HG03280 (cell line): Measurements from ENCODE around the gene MAP2K1.
"Not testable (repeated sequence)": the region's sequence is repeated elsewhere in the genome, so short reads cannot be mapped to it uniquely, and the experiment has no call there.

Experiments
- ATAC-seq: cut with Tn5 transposase; IDR thresholded peaks from one replicate; pipeline ENCODE4 v1.9.1; 2021; ENCODE audit warnings: mild to moderate bottlenecking, moderate library complexity; ENCODE audit not compliant: unreplicated experiment

Gene MAP2K1

DNA sequence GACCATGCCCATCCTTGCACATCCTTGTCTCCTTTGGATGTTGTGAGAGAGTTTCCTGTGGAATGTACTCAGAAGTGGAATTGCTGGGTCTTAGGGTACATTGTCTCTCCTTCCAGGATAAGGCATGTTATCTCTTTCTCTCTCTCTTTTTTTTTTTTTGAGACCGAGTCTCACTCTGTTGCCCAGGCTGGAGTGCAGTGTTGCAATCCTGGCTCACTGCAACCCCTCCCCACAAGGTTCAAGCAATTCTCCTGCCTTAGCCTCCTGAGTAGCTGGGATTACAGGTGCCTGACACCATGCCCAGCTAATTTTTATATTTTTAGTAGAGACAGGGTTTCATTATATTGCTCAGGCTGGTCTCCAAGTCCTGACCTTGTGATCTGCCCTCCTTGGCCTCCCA lies 6.3 kb downstream of the MAP2K1 start:
- ATAC-seq: not testable (repeated sequence)

- no peak for ATAC-seq
Measured at GRCh38 chr15:66394472-66394871, 7.8 kb downstream of the MAP2K1 start.

DNA sequence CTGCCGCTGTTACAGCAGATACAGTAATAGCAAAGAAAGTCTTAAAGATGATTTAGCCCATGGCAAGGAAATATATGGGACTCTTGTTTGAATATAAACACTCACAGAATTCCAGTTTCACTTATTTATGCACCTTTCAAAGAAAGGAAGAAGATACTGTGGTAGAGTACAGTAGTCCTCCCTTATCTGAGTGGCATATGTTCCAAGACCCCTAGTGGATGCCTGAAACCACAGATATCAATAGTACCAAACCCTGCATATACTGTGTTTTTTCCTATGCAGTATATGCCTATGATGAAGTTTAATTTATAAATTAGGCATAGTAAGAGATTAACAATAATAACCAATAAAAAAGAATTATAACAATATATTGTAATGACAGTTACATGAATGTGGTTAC lies 8.2 kb downstream of the MAP2K1 start:
- no peak for ATAC-seq

DNA sequence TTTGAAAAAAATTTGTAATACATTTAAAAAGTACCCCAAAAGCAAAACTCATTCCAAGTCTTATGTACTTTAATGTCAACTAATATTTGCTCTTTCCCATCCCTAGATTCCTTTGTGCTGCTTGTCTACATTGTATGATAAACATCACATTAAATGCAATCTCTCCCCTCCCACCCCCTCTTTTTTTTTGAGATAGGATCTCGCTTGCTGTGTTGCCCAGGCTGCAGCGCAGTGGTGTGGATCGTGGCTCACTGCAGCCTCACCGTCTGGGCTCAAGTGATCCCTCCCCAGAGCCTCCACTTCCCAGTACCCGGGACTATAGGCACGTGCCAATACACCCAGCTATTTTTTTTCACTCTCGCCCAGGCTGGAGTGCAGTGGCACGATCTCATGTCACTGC lies 12.6 kb downstream of the MAP2K1 start:
- ATAC-seq: no peak

DNA sequence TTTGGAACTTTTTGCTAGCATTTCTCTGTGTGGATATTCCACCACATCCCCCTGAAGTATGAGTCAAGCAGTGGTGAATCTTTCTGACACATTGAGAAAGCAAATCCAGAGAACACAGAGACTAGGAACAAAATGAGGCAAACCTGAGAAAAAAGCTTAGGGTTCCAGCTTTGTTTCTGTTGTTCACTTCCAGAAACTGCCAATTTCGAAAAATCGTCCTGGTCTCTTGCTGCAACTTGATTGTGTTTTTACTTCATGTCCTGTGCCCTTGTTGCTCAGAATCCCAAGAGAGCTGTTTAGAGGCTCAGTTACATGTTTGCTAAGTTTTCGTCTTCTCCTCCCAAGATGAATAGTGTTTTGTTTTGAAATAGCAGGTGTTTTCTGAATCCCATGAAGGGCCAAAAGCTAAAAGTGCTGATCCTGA lies 13.7 kb downstream of the MAP2K1 start:
- no peak for ATAC-seq

DNA sequence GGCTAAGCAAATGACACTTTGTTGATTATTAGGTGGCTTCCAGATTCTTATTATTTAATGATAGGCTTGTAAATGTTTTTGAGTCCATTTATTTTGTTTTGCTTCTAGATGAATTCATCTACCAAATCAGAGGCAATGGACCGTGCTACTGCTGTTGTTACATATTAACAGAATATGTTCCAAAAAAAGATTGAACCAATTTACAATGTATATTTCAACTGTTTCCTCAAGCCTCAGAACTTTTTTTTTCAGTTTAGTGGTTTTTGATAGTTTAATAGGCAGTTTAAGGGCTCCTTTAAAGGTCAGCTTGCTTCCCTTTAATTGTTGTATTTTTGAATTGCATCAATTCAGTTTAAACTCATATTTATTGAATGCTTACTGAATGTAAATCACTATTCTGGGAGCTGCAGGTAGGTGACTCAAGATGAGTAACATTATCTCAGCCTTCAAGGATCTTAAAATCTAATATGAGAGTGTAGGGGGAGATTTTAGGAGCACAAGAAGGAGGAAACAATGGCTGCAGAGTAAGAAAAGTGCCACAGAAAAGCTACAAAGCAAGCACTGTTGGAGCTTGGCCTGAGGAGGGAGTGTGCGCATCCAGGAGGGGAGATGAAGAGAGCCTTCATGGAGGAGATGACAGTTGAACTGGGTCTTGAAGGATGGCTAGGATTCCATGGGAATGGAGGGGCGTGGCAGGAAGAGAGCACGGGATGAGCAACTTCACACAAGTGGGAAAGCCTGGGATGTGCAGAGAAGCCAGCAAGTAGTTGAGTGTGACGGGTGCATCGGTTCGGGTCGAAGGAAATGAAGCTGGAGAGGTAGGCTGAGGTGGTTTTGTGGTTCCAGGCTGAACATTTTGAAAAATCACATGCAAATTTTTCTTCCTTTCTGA lies 14.7 kb downstream of the MAP2K1 start:
- no peak for ATAC-seq

DNA sequence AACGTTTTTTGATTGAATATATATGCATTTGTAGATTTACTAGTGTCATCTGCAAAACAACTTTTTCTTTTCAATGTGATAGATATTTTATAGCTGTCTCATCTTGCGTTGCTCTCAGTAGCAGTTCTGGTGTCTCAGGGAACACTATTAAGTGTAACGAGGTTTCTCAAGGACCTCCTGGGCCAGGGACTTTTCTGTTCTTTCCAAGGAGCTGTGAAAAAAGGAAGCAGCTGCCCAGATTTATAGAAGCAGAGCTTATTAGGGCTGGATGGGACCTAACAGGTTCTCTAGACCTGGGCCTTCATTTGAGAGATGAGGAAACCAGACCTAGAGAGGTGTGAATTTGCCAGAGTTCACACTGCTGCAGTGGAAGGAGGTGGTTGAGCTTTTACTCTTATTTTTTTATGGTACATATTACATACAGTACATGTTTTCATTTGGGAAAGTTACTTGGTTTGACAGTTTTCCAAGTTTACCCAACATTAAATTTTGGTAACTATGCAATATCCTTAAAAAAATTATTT lies 16.1 kb downstream of the MAP2K1 start:
- no peak for ATAC-seq

DNA sequence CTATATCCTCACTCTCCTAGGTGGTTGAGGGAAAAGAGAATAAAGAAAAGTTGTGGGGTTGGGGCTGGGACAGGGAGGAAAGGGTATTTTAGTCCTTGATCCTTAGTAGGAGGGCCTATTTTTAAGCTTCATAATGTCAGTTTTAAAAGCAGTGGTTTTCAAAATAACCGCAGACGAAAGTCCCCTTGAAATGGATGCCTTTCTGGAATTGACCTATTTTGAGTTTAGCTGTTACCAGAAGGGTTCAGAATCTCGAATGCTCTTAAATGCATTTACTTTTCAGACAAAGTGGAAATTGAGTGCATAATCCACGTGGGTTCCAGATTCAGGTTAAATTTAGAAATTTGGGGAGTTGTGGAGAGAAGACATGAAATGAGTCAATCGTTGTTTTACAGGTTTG lies 16.6 kb downstream of the MAP2K1 start:
- ATAC-seq: no peak

DNA sequence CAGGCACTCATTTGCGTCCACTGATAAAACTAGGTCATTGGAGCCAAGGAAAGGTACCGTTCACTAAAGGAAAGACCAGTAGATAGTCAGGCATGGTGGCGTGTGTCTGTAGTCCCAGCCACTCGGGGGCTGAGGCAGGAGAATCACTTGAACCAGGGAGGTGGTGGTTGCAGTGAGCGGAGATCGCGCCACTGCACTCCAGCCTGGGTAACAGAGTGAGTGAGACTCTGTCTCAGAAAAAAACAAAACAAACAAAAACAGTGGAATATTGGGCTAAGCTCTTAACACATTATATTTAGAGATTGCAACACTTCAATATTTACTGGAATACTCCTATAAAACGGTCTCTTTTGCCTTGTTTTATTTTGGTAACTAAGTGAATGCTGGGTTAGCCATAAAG lies 17.4 kb downstream of the MAP2K1 start:
- ATAC-seq: no peak

- no peak for ATAC-seq
Measured at GRCh38 chr15:66404532-66404931, 17.8 kb downstream of the MAP2K1 start.

- no peak for ATAC-seq
Measured at GRCh38 chr15:66405007-66405406, 18.3 kb downstream of the MAP2K1 start.

GRCh38 chr15:66405615-66406014 lies 18.9 kb downstream of the MAP2K1 start:
- ATAC-seq: no peak

- no peak for ATAC-seq
Measured at GRCh38 chr15:66408254-66408653, 21.5 kb downstream of the MAP2K1 start.

GRCh38 chr15:66408675-66409282 lies 22.1 kb downstream of the MAP2K1 start:
- ATAC-seq: no peak

DNA sequence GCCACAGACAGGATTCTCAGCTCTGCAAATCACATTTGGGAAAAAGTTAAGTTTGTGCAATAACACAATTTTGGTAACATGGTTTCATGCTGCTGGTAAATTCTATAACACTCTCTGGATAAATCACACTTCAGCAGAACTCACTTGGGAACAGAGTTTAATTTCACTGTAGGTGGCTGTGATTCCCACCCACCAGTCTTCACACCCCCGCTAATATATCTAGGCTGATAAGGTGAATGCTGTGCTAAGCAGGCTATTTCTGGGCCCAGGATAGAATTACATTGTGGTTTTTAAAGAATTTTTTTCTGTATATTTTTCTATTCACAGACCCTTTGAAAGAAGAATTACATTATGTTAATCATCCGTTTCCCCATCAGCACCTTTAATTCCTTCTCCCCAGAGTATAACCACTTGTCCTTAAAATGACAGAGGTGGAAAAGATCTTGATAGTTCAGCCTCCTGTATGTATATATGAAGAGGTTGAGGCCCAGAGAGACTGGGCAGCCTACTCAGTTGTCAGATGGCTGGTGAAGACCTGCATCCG lies 22.9 kb downstream of the MAP2K1 start:
- no peak for ATAC-seq

DNA sequence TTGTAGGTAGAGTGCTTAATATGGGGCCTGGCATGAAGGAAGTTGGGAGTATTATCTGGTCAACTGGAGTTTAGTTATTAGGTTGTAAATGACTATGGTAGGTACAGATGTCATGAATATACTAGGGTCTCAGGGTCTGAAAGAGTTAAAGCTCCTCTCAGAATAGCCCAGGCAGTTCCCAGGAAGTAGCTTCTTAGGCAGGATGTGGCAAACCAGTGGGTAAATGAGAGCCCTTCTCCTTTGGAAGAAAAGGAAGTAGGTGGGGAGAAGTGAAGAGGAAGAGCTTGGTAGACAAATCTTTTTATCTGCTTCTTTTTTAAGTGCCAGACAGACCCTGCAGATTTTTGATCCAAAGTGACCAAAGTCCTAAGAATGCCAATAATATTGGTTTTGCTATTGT lies 24.5 kb downstream of the MAP2K1 start:
- no peak for ATAC-seq

DNA sequence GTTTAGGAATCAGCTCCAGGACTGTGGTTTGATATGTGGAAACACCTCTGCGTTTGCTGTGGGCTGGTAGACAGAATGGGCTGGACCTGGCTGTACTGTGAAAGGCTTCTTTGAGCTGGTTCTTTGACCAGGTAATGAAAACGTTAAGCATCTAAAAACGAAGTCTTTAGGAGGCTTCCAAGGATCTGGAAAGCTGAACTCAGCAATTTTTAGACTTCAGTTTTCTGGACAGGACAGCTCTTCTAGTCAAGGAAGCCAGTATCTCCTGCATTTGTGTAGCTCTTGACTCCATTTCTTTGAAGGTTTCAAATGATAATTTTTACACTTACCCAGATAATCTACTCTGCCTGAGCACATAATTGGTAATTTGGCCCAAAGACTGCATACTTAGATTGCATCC lies 25.5 kb downstream of the MAP2K1 start:
- ATAC-seq: no peak

GRCh38 chr15:66413579-66413978 lies 26.9 kb downstream of the MAP2K1 start:
- ATAC-seq: no peak

- no peak for ATAC-seq
Measured at GRCh38 chr15:66415360-66415759, 28.6 kb downstream of the MAP2K1 start.

- no peak for ATAC-seq
Measured at GRCh38 chr15:66417736-66418135, 31.0 kb downstream of the MAP2K1 start.

- no peak for ATAC-seq
Measured at GRCh38 chr15:66419471-66419870, 32.8 kb downstream of the MAP2K1 start.

GRCh38 chr15:66422347-66422746 lies 35.6 kb downstream of the MAP2K1 start:
- ATAC-seq: no peak
